ENCODE results near the gene PLCB3. TPM values are rescaled to one million over a fixed set of nuclear protein-coding genes. Genes with fewer than 3 reads are reported as not detected.

PLCB3 gene
- total and polyA plus RNA-seq, 2 experiments from 2014 or later = 19.0 to 23.5 TPM

DNA sequence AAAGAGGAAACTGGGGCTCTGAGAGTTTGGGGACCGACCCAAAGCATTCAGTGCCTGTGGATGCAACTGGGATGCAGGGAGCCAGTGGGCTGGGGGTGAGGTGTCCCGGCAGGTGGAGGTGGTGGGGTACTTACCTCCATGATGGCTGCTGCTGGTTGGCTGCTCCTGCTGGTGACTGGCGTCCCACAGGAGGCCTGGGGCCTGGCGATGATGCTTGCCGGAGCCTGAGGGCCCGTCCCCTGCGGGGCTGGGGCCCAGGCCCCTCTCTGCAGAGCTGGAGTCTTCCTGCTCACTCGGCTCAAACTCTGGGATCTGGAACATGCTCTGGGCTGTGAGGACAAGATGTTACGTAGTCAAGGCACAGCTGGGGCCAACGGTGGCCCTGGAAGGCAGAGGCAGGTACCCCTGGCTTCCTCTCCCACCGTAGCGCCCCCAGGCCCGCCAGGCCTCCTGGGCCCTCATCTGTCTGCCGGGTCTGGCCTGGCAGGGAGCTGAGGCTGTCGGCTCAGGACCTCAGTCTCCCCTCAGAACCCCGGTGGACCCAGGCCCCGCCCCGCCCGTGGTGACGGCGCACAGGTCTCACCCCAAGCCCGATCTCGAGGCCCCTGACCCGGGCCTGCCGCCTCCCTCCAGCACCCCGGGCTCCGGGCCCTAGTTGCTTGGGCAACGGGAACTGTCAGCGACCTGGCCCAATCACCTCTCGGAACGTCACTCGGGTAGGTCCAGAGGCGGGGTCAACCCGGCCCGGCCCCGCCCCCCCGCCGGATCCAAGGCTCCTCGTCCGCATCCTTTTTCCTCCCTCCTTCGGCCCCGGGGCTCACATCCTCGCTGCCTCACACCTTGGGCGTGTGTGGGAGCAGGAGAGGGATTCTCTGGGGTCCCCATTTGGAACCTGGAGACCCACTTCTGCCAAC, 33.0 kb downstream of the PLCB3 start, which contains the start of gene BAD:
BAD (minus strand) TSS at position 618 of the 914 bp plus-strand sequence; CDS start at position 321, 297 bp downstream.
- Histone ChIP-seq H3K79me2 (peaks cover 16% of the 10 kb centered on the region), H3K4me3 (peak within 1 kb of the TSS; percentile 84), H3K27me3 (no peaks in the 10 kb centered on the region), H3K9me3 (ENCODE audit: low read depth) (no peaks in the 10 kb centered on the region), H3K36me3 (replicated peaks; ENCODE audit: insufficient read depth, low read depth) (no peaks in the 10 kb centered on the region), H3K4me2 (peak within 1 kb of the TSS; percentile 94), H3K27ac (peak within 1 kb of the TSS; percentile 97), H2AFZ (peak within 1 kb of the TSS; percentile 87), H3K9me2 (replicated peaks; ENCODE audit: insufficient read depth) (no peaks in the 10 kb centered on the region), H4K20me1 (ENCODE audit: insufficient read depth, poor library complexity, severe bottlenecking) (no peaks in the 10 kb centered on the region), H3K4me1 (ENCODE audit: insufficient read depth) (peaks cover 12% of the 10 kb centered on the region)
- peak; percentile 97 for DNase-seq (ENCODE audit: low spot score)
- TF ChIP-seq EZH2 (IDR thresholded peaks at IDR 0.05; ENCODE audit: borderline replicate concordance) (no peak), EZH2phosphoT487 (IDR thresholded peaks at IDR 0.05; ENCODE audit: low read depth, severe bottlenecking, unreplicated experiment) (no peak)
- TF ChIP-seq, protein P1, sequence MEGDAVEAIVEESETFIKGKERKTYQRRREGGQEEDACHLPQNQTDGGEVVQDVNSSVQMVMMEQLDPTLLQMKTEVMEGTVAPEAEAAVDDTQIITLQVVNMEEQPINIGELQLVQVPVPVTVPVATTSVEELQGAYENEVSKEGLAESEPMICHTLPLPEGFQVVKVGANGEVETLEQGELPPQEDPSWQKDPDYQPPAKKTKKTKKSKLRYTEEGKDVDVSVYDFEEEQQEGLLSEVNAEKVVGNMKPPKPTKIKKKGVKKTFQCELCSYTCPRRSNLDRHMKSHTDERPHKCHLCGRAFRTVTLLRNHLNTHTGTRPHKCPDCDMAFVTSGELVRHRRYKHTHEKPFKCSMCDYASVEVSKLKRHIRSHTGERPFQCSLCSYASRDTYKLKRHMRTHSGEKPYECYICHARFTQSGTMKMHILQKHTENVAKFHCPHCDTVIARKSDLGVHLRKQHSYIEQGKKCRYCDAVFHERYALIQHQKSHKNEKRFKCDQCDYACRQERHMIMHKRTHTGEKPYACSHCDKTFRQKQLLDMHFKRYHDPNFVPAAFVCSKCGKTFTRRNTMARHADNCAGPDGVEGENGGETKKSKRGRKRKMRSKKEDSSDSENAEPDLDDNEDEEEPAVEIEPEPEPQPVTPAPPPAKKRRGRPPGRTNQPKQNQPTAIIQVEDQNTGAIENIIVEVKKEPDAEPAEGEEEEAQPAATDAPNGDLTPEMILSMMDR (IDR thresholded peaks at IDR 0.05; ENCODE audit: poor library complexity) = no peak
- WGBS (ENCODE audit: low lambda C conversion rate, missing lambda C conversion rate) = 6% methylated on average over 33 of the region's 44 CpGs

DNA sequence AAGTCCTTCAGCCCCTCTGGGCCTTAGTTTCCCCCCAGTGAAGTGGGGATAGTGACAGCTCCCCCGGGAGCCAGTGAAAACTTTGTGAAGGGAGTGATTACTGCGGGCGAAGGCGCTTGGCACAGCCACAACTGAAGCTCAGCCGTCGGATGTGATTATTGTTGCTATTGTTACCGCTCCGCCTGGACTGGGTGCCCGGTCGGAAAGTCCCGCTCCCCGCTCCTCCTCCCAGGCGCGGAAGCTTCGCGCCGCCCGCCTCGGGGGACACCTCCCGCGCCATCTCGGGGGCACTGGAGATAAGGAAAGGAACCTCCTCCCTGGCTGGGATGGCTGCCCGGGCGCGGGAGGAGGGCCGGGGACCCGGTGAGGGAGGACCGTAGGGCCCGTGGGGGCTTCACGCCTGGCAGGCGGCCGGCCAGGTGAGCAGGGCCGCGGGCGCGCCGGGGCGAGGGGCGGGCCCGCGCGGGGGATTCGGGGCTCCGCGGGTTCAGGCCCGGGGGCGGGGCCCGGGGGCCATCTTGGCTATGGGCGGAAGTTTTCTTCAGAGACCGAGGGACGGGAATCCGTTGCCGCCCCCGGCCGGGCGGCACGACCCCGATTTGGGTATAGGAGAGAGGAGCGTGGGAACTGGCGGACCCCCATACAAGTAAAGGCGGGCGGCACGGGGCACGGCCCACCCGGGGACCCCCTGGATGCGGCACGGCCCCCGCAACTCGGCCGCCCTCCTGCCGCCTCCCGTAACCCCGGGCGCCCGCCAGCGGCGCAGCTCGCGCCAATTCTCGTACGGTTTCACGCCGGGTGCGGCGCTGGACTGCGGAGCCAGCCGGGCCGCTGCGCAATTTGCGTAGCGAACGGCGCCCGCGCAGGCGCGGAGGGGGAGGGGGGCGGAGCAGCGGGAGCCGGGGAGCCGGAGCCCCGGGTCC, 33.9 kb downstream of the PLCB3 start, which contains the start of gene GPR137:
GPR137 (plus strand) TSS at position 887 of the 923 bp plus-strand sequence. CDS start 677 bp downstream, outside the sequence.
- no peaks in the 10 kb centered on the region for H3K9me2 ChIP-seq (replicated peaks; ENCODE audit: insufficient read depth)
- WGBS (ENCODE audit: low lambda C conversion rate, missing lambda C conversion rate) = 2% methylated on average over 49 of the region's 102 CpGs
- no peaks in the 10 kb centered on the region for H4K20me1 ChIP-seq (ENCODE audit: insufficient read depth, poor library complexity, severe bottlenecking)
- no peaks in the 10 kb centered on the region for H3K36me3 ChIP-seq (replicated peaks; ENCODE audit: insufficient read depth, low read depth)
- peaks cover 12% of the 10 kb centered on the region for H3K4me1 ChIP-seq (ENCODE audit: insufficient read depth)
- H3K79me2 ChIP-seq = peaks cover 16% of the 10 kb centered on the region
- peak within 1 kb of the TSS; percentile 84 for H3K4me3 ChIP-seq
- peaks cover 7% of the 10 kb centered on the region for H3K27me3 ChIP-seq
- TF ChIP-seq EZH2 (IDR thresholded peaks at IDR 0.05; ENCODE audit: borderline replicate concordance) = no peak
- peak within 1 kb of the TSS; percentile 97 for H3K27ac ChIP-seq
- DNase-seq (ENCODE audit: low spot score) = peak; percentile 93
- H3K4me2 ChIP-seq = peak within 1 kb of the TSS; percentile 94
- peak within 1 kb of the TSS; percentile 87 for H2AFZ ChIP-seq
- no peaks in the 10 kb centered on the region for H3K9me3 ChIP-seq (ENCODE audit: low read depth)

DNA sequence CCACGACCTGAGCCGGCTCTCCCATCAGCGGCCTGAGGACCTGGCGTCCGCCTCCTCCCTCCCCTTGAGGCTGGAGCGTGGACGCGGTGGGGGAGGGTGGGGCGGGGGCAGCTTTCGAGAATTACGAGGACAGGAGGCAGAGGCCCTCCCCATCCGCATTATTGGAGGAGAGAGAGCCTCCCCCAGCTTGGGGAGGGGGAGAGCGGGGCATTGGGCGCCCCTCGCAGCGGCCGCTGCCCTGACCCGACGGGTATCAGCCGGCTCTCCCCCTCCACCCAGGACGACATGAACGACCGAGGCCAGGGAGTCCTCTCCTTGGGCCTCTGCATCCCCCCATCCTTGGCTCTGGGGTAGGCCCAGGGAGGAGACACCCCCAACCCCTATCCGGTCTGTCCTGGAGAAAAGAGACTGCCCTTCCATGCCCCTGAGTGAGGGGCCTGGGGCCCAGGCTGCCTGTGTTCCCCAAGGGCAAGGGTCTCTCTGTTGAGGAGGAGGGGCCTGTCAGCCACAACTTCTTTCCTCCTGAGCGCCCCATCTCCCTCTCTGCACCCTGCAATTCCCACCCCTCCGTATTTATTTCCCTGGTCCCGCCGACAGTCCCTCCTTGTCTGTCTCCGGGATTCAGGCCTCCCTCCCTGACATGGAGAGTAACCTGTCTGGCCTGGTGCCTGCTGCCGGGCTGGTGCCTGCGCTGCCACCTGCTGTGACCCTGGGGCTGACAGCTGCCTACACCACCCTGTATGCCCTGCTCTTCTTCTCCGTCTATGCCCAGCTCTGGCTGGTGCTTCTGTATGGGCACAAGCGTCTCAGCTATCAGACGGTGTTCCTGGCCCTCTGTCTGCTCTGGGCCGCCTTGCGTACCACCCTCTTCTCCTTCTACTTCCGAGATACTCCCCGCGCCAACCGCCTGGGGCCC, 34.8 kb downstream of the PLCB3 start:
- H4K20me1 ChIP-seq (ENCODE audit: insufficient read depth, poor library complexity, severe bottlenecking) = no peaks in the 10 kb centered on the region
- no peak for TF ChIP-seq EZH2phosphoT487 (IDR thresholded peaks at IDR 0.05; ENCODE audit: low read depth, severe bottlenecking, unreplicated experiment)
- no peak for TF ChIP-seq EZH2 (IDR thresholded peaks at IDR 0.05; ENCODE audit: borderline replicate concordance)
- TF ChIP-seq, protein P1 (IDR thresholded peaks at IDR 0.05; ENCODE audit: poor library complexity) = no peak
- peak overlapping the region; percentile 53 for H2AFZ ChIP-seq
- H3K36me3 ChIP-seq (replicated peaks; ENCODE audit: insufficient read depth, low read depth) = no peaks in the 10 kb centered on the region
- DNase-seq (ENCODE audit: low spot score) = no peak
- H3K4me3 ChIP-seq = peak overlapping the region; percentile 63
- peaks cover 12% of the 10 kb centered on the region for H3K4me1 ChIP-seq (ENCODE audit: insufficient read depth)
- H3K9me3 ChIP-seq (ENCODE audit: low read depth) = no peaks in the 10 kb centered on the region
- H3K27ac ChIP-seq = peak overlapping the region; percentile 24
- H3K79me2 ChIP-seq = peaks cover 13% of the 10 kb centered on the region
- no peaks in the 10 kb centered on the region for H3K9me2 ChIP-seq (replicated peaks; ENCODE audit: insufficient read depth)
- 60% methylated on average over 21 of the region's 40 CpGs for WGBS (ENCODE audit: low lambda C conversion rate, missing lambda C conversion rate)
- H3K27me3 ChIP-seq = peaks cover 16% of the 10 kb centered on the region
- peak overlapping the region; percentile 94 for H3K4me2 ChIP-seq

Measured in hepatocyte (in vitro differentiated cells).